Stimulated activated CD8-positive, alpha-beta memory T cell treated with anti-CD3 and anti-CD28 coated beads, Interleukin-7, amount 100 ng/mL, for 48 hours (primary cell): ENCODE measurements around the gene RETREG2.
A peak's percentile ranks its signal among the peaks of the same experiment; 100 is the strongest.
"Not testable (repeated sequence)": the region's sequence is repeated elsewhere in the genome, so short reads cannot be mapped to it uniquely, and the experiment has no call there.

ENCODE experiments used
- DNase-seq, 2 donors: peaks; one replicate each; pipeline ENCODE4 v3.0.0-alpha.2; 2020; ENCODE audit warnings: low read depth in 1 of 2; ENCODE audit errors: extremely low read depth in 1 of 2

The RETREG2 gene

DNA sequence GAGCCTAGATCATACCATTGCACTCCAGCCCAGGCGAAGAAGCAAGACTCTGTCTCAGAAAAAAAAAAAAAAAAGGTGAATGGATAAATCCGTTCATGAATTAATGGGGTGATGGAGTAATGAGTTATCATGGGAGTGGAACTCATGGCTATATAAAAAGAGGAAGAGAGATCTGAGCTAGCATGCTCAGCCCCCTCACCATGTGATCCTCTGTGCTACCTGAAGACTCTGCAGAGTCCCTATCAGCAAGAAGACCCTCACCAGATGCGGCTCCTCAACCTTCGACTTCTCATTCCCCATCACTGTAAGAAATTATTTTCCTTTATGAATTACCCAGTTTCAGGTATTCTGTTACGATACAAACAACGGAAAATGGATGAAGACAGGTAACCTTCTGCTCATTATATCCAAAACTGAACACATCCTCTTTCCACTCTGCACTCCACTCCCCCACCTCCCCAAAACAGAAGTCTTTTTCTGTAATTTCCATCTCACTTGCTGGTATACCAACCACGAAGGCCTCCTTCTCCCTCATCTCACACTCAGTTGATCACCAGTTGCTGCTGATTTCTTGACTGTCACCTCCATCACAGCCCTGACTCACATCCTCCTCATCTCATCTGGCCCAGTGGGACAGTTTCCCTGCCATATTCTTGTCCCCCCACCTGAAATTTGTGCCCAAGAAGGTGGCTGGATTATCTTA is 8.8 kb downstream of the RETREG2 start:
- no peak for DNase-seq

DNA sequence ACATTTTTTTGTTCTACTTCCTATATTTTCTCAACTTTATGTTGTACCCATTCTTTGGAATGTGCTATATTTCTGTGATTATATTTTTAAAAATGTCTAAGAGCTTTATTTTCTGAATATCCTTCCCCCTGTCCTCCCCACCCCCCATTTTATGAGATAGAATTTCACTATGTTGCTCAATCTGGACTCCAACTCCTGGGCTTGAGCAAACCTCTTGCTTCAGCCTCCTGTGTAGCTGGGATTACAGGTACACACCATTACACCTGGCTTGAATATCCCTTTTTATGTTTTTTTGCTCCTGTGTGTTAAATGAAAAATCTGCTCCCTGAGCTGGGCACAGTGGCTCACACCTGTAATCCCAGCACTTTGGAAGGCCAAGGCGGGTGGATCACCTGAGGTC is 19.3 kb downstream of the RETREG2 start:
- no peak for DNase-seq

DNA sequence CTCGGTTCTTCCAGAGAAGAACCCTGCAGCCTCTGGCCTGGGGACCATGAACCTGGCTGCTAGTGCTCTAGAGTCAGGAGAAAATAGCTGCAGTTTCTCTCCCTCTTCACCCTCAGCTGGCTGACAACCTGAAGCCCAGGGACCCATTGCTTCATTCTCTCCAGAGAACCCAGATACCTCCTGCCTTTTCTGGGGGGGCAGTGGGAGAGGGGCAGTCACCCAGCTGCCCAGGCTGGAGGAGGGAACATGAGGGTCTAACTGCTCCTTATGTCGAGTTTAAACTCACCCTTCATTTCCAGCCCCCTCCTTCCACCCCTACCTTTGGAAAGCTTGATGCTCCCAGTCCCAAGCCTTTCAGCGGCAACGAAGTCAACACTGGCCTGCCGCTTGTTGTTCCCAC is 20.9 kb downstream of the RETREG2 start:
- DNase-seq = no peak

DNA sequence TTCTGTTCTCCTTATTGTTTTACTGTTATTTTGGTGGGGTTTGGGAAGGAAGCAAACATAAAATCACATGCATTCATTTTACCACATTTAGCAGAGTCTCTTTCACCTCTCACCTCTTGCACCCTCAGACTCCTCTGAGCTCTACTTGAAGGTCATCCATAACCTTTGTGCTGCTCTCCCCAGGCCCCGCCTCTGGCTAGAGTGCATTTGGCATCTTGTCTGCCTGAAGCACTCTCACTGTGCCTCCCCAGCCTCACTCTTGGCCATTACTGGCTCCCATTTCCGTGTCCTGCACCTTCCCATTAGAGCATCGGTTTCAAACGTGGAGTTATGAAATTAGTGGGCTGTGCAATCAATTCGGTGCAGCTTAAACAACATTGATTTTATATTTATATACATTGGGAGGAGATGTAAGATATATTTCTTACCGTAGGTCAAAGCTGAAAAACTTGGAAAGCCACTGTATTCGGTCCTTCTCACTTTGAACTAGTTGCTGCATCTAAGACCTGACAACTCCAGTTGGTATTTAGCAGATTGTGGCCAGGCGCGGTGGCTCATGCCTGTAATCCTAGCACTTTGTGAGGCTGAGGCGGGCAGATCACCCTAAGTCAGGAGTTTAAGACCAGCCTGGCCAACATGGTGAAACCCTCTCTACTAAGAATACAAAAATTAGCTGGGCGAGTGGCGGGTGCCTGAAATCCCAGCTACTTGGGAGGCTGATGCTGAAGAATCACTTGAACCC is 21.6 kb downstream of the RETREG2 start:
- DNase-seq = no peak

DNA sequence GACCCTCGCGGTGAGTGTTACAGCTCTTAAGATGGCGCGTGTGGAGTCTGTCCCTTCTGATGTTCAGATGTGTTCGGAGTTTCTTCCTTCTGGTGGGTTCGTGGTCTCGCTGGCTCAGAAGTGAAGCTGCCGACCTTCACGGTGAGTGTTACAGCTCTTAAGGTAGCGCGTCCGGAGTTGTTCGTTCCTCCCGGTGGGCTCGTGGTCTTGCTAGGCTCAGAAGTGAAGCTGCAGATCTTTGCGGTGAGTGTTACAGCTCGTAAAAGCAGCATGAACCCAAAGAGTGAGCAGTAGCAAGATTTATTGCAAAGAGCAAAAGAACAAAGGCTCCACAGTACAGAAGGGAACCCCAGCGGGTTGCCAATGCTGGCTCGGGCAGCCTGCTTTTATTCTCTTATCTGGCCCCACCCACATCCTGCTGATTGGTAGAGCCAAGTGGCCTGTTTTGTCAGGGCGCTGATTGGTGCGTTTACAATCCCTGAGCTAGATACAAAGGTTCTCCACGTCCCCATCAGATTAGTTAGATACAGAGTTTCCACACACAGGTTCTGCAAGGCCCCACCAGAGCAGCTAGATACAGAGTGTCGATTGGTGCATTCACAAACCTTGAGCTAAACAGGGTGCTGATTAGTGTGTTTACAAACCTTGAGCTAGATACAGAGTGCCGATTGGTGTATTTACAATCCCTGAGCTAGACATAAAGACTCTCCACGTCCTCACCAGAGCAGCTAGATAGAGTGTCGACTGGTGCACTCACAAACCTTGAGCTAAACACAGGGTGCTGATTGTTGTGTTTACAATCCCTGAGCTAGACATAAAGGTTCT is 22.6 kb downstream of the RETREG2 start:
- peak in 1 of 2 donors; percentile 27 for DNase-seq

DNA sequence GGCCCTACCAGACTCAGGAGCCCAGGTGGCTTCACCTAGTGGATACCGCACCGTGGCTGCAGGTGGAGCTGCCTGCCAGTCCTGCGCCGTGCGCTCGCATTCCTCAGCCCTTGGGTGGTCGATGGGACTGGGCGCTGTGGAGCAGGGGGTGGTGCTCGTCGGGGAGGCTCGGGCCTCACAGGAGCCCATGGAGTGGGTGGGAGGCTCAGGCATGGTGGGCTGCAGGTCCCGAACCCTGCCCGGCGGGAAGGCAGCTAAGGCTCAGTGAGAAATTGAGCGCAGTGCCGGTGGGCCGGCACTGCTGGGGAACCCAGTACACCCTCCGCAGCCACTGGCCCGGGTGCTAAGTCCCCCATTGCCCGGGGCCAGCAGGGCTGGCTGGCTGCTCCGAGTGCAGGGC is 23.3 kb downstream of the RETREG2 start:
- DNase-seq = not testable (repeated sequence)

DNA sequence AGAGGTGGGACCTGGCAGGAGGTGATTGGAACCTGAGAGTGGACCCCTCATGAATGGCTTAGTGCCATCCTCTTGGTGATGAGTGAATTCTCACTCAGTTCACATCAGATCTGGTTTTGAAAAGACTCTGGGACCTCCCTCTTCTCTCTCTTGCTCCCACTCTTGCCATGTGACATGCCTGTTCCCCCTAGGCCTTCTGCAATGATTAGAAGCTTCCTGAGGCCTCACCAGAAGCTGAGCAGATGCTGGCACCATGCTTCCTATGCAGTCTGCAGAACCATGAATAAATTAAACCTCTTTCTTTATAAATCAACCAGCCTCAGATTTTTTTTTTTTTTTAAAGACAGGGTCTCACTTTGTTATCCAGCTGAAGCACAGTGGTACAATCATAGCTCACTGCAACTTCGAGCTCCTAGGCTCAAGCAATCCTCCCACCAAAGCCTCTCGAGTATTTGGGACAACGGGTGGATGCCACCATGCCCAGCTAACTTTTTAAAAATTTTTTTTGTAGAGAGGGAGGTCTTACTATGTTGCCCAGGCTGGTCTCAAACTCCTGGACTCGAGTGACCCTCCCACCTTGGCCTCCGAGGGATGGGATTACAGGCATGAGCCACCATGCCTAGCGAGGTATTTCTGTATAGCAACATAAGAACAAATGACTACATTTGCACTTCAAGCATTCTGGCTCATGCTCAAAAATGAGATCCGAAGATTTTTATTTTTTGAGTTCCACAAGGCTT is 26.5 kb downstream of the RETREG2 start:
- DNase-seq = no peak

DNA sequence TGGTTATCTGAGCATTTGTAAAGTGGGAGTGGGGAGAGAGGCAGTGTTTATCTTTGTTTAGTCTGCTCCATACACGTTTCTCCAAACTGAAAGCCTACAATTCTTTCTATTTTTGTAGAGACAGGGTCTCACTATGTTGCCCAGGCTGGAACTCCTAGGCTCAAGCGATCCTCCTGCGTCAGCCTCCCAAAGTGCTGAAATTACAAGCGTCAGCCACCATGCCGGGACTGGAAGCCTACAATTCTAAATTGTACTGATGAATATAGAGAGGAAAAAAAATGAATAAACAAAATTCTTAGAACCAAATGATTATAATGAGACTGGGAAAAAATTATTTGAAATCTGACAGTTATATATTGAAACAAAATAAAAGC is 27.1 kb downstream of the RETREG2 start:
- no peak for DNase-seq

DNA sequence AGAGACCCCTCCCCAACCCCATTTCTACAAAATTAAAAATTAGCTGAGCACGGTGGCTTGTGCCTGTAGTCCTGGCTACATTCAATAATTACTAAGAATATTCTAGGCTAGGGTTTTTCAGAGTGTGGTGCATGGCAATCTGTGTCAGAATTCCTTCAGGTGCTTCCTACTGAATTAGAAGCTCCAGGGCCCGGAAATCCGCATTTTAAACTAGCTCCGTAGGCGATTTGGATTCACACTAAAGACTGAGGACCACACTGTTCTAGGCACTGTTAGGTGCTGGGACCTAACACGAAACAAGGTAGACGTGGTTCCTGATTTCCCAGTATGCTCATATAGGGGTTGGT is 27.9 kb downstream of the RETREG2 start:
- DNase-seq = no peak

DNA sequence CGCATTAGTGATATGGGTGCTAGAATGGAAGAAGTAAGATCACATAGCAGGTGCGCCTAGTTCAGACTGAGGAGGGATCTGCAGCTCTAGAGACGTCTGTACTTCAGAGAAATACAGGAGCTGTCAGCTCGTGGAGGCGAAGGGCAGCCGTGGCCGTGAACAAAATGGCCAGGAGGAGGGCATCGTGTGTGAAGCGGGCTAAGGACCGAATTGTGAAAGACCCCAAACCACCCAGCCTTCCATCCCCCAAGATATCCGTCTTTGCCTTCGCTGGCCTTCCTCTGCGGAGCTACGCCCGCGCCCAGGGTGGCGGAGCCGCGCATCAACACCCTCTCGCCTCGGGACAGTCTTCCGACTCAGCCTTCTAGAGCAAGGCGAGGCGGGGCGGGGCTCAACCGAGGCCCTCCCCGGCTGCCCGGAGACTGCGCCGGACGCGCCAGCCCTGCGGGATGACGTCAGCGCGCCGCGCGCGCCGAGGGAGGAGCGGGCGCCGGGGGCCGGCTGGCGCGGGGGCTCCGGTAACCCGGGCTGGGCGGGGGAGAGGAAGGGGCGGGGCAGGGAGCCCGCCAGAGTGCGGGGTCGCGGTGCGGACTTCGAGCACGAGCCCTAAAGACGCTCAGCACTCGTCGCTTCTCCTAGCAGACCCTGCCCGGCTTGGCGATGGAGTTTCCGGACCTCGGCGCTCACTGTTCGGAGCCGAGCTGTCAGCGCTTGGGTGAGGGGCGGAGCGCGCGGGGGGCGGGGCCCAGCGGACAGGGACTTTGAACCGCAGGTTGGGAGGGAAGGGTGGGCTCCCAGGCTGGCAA is 28.5 kb downstream of the RETREG2 start, which contains the start of gene ZFAND2B:
TSS of gene ZFAND2B (plus strand) at position 455 of the 806 bp plus-strand sequence. CDS start at position 661, 206 bp downstream.
- peak; percentile 88 to 93 for DNase-seq

DNA sequence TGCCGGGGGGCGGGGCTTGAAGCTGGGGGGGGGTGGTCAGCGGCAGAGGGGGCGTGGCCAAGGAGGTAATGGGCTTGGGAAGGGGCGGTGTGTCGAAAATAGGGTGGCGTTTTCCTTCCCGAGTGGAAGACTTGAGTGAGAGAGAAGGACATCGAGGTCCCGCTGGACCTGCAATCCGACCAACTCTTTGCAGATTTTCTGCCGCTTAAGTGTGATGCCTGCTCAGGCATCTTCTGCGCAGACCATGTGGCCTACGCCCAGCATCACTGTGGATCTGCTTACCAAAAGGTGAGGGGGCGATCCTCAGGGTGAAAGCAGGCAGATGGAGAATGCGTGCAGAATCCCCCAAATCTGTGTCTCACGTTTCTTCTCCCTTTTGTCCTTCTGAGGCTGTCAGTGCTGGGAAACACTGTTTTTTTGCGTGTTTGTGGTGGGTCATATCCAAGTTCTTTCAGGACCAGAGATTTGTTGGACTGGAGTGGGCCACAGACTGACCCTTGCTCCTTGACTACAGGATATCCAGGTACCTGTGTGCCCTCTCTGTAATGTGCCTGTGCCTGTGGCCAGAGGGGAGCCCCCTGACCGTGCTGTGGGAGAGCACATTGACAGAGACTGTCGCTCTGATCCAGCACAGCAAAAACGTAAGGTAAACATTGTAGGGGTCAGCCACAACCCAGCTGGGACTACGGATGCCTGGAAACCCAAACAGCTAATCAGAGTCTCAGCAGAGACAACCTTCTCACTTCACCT is 29.2 kb downstream of the RETREG2 start:
- no peak for DNase-seq

DNA sequence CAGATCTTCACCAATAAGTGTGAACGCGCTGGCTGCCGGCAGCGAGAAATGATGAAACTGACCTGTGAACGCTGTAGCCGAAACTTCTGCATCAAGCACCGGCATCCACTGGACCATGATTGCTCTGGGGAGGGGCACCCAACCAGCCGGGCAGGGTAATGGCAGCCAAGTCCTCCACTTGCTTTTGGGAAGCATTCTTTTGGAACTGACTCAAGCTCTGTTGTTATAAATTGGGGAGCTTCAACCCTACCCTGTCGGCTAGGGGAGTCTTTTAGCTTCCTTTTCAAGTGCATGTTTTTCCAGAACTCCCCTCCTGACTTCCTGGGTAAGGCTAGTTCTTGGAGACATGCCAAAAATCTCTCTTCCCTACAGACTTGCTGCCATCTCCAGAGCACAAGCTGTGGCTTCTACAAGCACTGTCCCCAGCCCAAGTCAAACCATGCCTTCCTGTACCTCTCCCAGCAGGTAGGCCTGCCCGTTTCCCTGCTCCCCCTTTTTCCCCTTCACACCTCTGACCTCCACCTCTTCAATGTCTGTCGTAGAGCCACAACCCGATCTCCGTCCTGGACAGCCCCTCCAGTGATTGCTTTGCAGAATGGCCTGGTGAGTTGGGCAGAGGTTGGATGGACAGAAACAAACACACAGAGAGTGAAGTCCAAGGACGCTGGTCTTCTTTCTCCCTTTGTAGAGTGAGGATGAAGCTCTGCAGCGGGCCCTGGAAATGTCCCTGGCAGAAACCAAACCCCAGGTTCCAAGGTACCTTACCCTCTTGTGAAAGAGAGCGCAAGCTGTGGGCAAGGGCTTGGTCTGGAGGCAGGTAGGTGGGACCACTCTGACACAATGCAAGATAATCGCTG is 30.0 kb downstream of the RETREG2 start:
- no peak for DNase-seq

DNA sequence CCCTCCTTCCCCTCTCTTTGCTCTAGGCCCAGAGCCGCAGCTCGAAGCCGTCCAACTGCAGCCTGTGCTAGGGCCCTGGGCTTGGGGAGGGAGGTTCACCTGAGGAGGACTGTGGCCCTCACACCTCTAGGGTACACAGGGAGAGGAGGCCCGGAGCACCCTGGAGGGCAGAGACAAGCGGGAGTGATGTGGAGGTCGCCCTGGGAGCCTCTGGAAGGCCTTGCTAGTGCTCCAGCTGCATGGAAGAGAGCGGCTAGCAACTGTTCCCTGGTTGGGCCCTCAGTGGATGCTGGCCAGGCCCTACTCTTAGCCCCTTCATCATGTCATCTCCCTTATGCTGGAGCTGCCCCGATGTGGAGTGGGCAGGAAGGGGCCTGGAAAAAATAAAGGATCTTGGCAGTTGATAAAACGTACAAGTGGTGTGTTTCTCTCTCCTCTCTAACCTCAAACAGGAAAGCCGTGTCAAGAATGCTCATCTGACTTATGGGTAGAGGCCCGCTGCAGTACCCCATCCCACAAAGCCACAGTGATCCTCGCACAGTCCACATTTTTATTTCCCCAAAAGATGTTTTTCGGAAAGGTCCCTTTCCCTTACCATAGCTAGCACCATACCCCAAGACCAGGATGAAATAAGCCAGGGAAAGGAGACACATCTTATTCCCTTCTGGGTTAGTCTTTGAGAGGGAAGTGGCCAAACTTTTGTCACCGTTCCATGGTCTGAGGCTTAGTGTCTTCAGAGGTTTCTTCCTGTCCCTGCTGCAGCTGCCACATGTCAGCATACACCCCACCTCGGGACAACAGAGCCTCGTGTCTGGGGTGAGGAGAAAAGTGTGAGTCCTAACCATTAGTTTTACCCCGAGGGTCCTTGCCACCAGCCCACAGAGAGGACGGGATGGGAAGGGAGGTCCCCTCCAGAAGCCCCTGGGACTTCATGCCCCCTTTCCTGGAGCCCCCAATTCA is 31.4 kb downstream of the RETREG2 start:
- no peak for DNase-seq

DNA sequence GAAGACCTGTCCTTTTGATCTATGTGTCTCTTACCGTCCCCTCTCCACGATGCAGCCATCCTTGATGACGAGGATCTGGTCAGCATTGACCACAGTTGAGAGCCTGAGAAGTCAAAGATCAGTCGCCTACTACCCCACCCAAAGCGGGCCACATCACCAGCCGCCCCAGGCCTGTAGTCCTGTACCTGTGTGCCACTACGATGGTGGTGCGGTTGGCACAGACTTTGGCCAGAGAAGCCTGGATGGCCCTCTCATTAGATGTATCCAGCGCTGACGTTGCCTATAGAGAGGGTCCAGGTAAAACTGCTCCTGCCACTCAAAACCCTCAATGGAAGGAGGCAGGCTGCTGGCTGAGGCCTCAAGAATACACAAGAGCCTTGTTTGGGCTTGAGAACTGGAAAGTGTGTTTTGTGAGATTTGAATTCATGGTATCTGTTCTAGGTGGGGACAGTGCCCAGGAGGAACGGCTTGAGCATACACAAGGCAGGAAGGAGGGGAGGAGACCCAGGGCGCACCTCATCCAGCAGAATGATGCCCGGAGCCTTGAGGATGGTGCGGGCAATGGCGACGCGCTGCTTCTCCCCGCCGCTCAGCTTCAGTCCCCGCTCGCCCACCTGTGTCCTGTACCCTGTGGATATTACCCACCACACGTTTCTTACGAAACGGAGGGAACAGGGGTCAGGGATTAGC is 32.3 kb downstream of the RETREG2 start:
- DNase-seq = no peak

DNA sequence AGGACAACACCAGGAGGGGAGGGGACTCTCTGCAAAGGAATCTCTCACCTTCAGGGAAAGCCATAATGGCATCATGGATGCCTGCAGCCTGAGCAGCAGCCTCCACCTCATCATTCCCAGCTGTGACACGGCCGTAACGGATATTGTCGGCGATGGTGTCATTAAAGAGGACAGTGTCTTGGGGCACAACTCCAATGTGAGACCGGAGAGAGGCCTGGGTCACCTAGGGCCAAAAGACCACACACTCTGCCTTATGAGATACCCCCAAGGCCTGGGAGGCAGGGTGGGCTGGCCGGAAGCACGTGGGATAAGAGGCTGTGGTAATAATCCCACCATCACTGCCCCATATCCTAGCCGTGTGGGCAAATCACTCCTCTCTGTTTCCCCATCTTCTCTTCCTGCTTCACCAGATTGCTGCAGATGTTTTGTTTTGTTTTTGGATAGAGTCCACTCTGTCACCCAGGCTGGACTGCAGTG is 32.8 kb downstream of the RETREG2 start:
- no peak for DNase-seq

DNA sequence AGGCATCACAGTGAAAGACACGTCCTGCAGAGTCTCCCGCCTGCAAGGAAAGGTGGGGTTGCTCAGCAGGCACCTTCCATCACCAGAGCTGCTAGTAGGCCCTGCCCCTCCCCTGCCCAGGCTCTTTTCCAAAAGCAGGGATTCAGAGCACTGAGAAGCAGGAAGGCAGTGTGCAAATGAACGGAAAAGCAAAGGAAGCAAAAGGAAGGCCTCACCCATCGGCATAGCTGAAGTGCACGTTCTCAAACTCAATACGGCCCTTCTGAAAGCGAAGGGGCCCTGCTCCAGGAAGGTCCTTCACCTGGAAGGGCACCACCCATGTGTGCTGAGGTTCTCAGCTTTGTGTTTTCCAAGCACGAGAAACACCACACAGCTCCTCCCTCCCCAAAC is 34.9 kb downstream of the RETREG2 start:
- DNase-seq = no peak
